DOHH2 (cell line): ENCODE results near the gene PPP1R15B.

Experiments
- H3F3A ChIP-seq: fragments of 200-600 bp; sonication (generic), shearing (Covaris generic); 2 replicates; pipeline ENCODE4 v1.6.0; 2016; ENCODE audit warnings: antibody characterized with exemption, mild to moderate bottlenecking; ENCODE audit not compliant: control insufficient read depth, insufficient read depth
- H3K27ac ChIP-seq: fragments of 200-600 bp; sonication (generic); 2 replicates; pipeline ENCODE4 v1.5.1; 2014; ENCODE audit warnings: low read depth, mild to moderate bottlenecking, low read length, moderate library complexity
- H3K27me3 ChIP-seq: fragments of 200-600 bp; sonication (generic); 2 replicates; pipeline ENCODE4 v1.6.1; 2014; ENCODE audit warnings: mild to moderate bottlenecking, low read length, mixed read lengths; ENCODE audit not compliant: control insufficient read depth
- H3K36me3 ChIP-seq: fragments of 200-600 bp; sonication (generic); 2 replicates; pipeline ENCODE4 v1.6.1; 2014; ENCODE audit warnings: mild to moderate bottlenecking, low read length, moderate library complexity, mixed read lengths; ENCODE audit not compliant: control insufficient read depth
- H3K4me1 ChIP-seq: fragments of 200-600 bp; sonication (generic); 2 replicates; pipeline ENCODE4 v1.6.1; 2014; ENCODE audit warnings: mild to moderate bottlenecking, low read length, mixed read lengths; ENCODE audit not compliant: control insufficient read depth
- H3K4me2 ChIP-seq: fragments of 200-600 bp; sonication (generic); 2 replicates; pipeline ENCODE4 v1.6.0; 2014; ENCODE audit warnings: mild to moderate bottlenecking, low read length, moderate library complexity
- H3K4me3 ChIP-seq: fragments of 200-600 bp; sonication (generic); 2 replicates; pipeline ENCODE4 v1.5.1; 2014; ENCODE audit warnings: mild to moderate bottlenecking, low read length, mixed read lengths
- H3K79me2 ChIP-seq: fragments of 200-600 bp; sonication (generic); 2 replicates; pipeline ENCODE4 v1.6.1; 2014; ENCODE audit warnings: mild to moderate bottlenecking, low read length, mixed read lengths; ENCODE audit not compliant: control insufficient read depth
- H3K9me2 ChIP-seq: fragments of 200-600 bp; sonication (generic); replicated peaks from 2 replicates; pipeline ENCODE4 v1.6.1; 2014; ENCODE audit warnings: mild to moderate bottlenecking, low read length, mixed read lengths; ENCODE audit not compliant: control insufficient read depth
- H3K9me3 ChIP-seq: fragments of 200-600 bp; sonication (generic); 2 replicates; pipeline ENCODE4 v1.6.1; 2014; ENCODE audit warnings: antibody characterized with exemption, low read length, mixed read lengths; ENCODE audit not compliant: control insufficient read depth, insufficient read depth
- H4K20me1 ChIP-seq: fragments of 200-600 bp; sonication (generic); 2 replicates; pipeline ENCODE4 v1.6.0; 2014; ENCODE audit warnings: low read depth, mild to moderate bottlenecking, antibody characterized with exemption, low read length, moderate library complexity; ENCODE audit not compliant: control insufficient read depth, insufficient read depth
- EZH2phosphoT487 ChIP-seq: fragments of 200-600 bp; sonication (generic); IDR thresholded peaks from 2 replicates; pipeline ENCODE4 v1.6.1; 2017; ENCODE audit warnings: borderline replicate concordance, mild to moderate bottlenecking, antibody characterized with exemption, low read length, moderate library complexity, mixed read lengths
- TF ChIP-seq, protein P1 (sequence below): fragments of 200-600 bp; sonication (generic); IDR thresholded peaks from one replicate; pipeline ENCODE4 v1.5.1; 2014; ENCODE audit warnings: antibody characterized with exemption, mild to moderate bottlenecking, low read depth, low read length; ENCODE audit not compliant: poor library complexity, severe bottlenecking

Gene PPP1R15B

DNA sequence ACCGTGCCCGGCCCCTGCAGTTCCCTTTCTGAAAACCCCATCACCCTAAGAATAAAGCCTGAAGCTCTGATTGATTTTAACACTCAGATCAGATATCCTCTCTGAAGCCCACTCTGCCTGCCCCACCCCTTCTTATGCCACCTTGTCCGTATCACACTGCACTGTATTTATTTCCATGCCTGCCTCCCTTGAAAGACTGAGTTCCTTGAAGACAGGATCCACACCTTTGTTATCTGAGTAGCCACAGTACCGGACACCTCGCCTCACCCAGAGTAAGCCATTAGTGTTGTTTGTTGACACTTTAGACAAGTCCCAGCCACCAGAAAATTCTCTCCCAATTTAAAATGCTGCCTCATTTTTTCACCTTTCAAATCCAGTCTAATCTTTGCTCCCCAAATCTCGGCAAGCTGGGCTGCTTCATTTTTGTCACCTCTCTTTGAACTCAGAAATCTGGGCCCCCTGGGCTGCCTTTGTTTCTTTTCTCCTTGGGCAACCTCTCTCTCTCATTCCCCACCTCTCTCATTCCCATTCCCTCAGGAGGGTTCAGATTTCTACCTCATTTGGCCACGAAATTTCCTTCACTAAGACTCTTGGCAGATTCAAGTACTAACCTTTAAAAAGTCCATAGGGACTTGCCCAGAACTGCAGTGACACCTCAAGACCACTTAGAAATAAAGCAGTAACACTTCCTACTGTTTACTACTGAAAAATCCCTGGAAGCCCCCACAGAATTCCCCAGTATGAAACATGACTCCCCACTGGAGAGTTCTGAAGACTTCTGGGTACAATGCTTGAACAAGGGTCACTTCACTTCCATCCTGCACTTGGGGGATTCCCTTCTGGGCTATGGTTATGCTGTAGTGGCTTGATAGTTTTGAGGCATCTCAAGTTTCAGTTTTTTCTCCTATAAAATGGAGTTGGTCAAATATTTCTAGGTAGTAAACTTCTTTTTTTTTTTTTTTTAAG lies 8.7 kb upstream of the PPP1R15B start:
- Histone ChIP-seq H3K27ac (no peak overlapping the region), H3K4me1 (peaks cover 11% of the 10 kb centered on the region), H3K4me2 (no peak overlapping the region), H3F3A (no peaks in the 10 kb centered on the region; the same call in 1 of the 2 replicates), H3K9me3 (no peaks in the 10 kb centered on the region), H3K36me3 (no peaks in the 10 kb centered on the region; the same call in 1 of the 2 replicates), H3K27me3 (no peaks in the 10 kb centered on the region), H3K79me2 (no peaks in the 10 kb centered on the region; the same call in 1 of the 2 replicates), H3K9me2 (no peaks in the 10 kb centered on the region), H4K20me1 (no peaks in the 10 kb centered on the region), H3K4me3 (no peak overlapping the region)
- TF ChIP-seq, protein P1, sequence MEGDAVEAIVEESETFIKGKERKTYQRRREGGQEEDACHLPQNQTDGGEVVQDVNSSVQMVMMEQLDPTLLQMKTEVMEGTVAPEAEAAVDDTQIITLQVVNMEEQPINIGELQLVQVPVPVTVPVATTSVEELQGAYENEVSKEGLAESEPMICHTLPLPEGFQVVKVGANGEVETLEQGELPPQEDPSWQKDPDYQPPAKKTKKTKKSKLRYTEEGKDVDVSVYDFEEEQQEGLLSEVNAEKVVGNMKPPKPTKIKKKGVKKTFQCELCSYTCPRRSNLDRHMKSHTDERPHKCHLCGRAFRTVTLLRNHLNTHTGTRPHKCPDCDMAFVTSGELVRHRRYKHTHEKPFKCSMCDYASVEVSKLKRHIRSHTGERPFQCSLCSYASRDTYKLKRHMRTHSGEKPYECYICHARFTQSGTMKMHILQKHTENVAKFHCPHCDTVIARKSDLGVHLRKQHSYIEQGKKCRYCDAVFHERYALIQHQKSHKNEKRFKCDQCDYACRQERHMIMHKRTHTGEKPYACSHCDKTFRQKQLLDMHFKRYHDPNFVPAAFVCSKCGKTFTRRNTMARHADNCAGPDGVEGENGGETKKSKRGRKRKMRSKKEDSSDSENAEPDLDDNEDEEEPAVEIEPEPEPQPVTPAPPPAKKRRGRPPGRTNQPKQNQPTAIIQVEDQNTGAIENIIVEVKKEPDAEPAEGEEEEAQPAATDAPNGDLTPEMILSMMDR: no peak
- no peak for TF ChIP-seq EZH2phosphoT487

DNA sequence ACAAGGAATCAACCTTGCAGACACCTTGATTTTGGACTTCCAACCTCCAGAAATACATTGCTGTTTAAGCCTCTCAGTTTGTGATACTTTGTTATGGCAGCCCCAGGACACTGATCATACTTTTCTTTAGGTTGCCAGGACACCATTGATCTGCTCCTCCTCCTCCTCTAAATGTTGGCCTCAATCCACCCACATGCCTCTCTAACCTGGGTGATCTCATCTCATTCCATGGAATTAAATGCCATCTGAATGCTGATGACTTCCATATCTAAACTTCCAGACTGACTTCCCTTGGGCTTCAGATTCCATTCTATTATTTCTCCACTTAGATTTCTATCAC lies 7.4 kb upstream of the PPP1R15B start:
- no peaks in the 10 kb centered on the region for H3K36me3 ChIP-seq
- no peak overlapping the region for H3K27ac ChIP-seq
- H3F3A ChIP-seq: peaks cover 4% of the 10 kb centered on the region; the same call in 1 of the 2 replicates
- no peak for TF ChIP-seq EZH2phosphoT487
- TF ChIP-seq, protein P1: no peak
- no peaks in the 10 kb centered on the region for H3K9me3 ChIP-seq
- H3K4me2 ChIP-seq: 0 out of 2 replicates have a peak overlapping the region, but pooled peaks have one; percentile 22
- no peaks in the 10 kb centered on the region for H3K9me2 ChIP-seq
- peaks cover 18% of the 10 kb centered on the region for H3K4me1 ChIP-seq
- H3K27me3 ChIP-seq: no peaks in the 10 kb centered on the region
- no peaks in the 10 kb centered on the region for H4K20me1 ChIP-seq
- no peaks in the 10 kb centered on the region; the same call in 1 of the 2 replicates for H3K79me2 ChIP-seq
- H3K4me3 ChIP-seq: no peak overlapping the region

DNA sequence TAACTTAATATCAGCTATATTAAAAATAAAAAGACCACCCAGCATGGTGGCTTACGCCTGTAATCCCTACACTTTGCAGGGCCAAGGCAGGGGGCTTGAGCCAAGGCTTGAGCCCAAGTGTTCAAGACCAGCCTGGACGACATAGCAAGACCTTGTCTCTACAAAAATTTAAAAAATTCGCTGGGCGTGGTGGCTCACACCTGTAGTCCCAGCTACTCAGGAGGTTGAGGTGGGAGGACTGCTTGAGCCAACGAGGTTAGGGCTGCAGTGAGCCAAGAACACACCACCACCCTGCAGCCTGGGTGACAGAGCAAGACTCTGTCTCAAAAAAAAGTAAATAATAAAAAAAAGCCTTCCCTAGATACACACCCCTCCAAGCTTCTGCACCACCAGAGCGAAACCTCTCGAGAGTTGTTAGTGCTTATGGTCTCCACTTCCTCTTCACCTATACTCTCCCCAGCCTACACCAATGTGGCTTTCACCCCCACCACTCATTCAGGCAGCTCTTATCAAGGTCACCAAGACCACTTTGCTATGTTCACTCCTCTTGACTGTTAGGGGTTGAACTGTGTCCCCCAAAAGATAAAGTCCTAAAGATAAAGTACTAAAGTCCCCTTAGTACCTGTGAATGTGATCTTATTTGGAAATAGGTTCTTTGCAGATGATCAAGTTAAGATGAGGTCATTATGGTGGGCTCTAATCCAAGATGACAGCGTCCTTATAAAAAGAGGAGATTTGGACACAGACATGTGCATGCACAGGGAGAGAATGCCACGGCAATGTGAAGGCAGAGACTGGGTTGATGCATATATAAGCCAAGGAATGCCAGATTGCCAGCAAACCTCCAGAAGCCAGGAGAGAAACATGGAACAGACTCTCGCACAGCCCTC lies 6.8 kb upstream of the PPP1R15B start:
- TF ChIP-seq EZH2phosphoT487: no peak
- no peak overlapping the region for H3K4me3 ChIP-seq
- H3K9me3 ChIP-seq: no peaks in the 10 kb centered on the region
- peaks cover 24% of the 10 kb centered on the region for H3K4me1 ChIP-seq
- H3K79me2 ChIP-seq: peaks cover under 1% of the 10 kb centered on the region
- H3K9me2 ChIP-seq: no peaks in the 10 kb centered on the region
- peak overlapping the region; percentile 22; the same call in 1 of the 2 replicates for H3K4me2 ChIP-seq
- H4K20me1 ChIP-seq: no peaks in the 10 kb centered on the region
- H3K27me3 ChIP-seq: no peaks in the 10 kb centered on the region
- H3F3A ChIP-seq: peaks cover 4% of the 10 kb centered on the region; the same call in 1 of the 2 replicates
- no peaks in the 10 kb centered on the region for H3K36me3 ChIP-seq
- no peak overlapping the region for H3K27ac ChIP-seq
